ENCODE data around the gene CC2D1B. TPM values are rescaled to one million over a fixed set of nuclear protein-coding genes. Genes with fewer than 3 reads are reported as not detected.
A peak's percentile ranks its signal among the peaks of the same experiment; 100 is the strongest.
"Not testable (repeated sequence)": the region's sequence is repeated elsewhere in the genome, so short reads cannot be mapped to it uniquely, and the experiment has no call there.

The CC2D1B gene
- total RNA-seq, 1 donor from 2014 or later = 55.4 TPM

DNA sequence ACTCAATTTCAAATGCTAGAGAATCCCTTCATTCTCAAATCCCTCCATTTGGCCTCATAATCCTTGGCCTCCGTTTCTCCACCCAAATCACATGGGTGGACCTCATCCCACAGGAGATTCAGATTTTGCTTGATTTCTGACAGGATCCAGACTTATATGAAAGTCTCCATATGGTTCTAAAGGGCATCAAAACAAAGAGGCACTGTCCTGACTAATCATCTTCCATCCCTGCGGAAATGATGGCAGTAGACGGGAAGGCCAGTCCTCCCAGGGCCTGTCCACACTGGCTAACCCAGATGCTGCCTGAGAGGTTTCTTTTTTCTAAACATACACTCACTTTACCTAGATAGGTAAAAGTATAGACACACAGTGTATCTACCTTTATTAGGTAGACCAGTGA lies 19.4 kb upstream of the CC2D1B start:
- H3K36me3 ChIP-seq (ENCODE audit: control insufficient read depth, insufficient read depth, low read length) = peaks cover 3% of the 10 kb centered on the region
- no peak overlapping the region for H3K4me3 ChIP-seq (ENCODE audit: low read depth, low read length)
- no peak for DNase-seq (ENCODE audit: low read depth)
- no peaks in the 10 kb centered on the region for H3K27me3 ChIP-seq (ENCODE audit: control insufficient read depth, insufficient read depth, low read length)
- TF ChIP-seq CTCF (IDR thresholded peaks at IDR 0.05; ENCODE audit: insufficient read depth, low read length, poor library complexity, severe bottlenecking) = no peak

DNA sequence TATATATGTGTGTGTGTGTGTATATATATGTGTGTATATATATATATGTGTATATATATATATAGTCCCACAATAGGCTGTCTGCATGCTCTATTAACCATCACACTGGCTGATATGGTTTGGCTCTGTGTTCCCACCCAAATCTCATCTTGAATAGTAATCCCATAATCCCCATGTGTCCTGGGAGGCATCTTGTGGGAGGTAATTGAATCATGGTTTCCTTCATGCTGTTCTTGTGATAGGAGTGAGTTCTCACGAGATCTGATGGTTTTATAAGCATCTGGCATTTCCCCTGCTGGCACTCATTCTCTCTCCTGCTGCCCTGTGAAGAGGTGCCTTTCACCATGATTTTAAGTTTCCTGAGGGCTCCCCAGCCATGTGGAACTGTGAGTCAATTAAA lies 3.8 kb upstream of the CC2D1B start:
- DNase-seq (ENCODE audit: low read depth); H3K27me3 ChIP-seq (ENCODE audit: control insufficient read depth, insufficient read depth, low read length); H3K36me3 ChIP-seq (ENCODE audit: control insufficient read depth, insufficient read depth, low read length); H3K4me3 ChIP-seq (ENCODE audit: low read depth, low read length): not testable (repeated sequence)

DNA sequence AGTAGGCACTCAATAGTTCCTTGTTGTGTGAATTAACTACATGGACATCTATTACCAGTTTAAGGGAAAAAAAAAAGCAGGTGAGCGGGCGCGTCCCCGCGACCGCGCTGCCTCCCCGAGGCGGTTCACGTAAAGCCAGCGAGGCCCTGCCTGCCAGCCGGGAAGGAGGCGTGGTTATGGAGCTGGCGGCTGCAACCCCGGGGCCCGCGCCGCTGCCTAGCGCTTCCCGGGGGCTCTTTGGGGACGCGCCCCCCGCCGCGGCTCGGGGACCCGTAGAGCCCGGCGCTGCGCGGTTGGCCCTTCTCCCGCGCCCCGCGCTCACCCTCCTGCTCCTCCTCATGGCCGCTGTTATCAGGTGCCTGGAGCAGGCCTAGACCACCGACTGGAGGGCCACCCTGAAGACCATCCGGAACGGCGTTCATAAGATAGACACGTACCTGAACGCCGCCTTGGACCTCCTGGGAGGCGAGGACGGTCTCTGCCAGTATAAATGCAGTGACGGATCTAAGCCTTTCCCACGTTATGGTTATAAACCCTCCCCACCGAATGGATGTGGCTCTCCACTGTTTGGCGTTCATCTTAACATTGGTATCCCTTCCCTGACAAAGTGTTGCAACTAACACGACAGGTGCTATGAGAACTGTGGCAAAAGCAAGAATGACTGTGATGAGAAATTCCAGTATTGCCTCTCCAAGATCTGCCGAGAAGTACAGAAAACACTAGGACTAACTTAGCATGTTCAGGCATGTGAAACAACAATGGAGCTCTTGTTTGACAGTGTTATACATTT lies 2.6 kb upstream of the CC2D1B start:
- Histone ChIP-seq H3K27me3 (ENCODE audit: control insufficient read depth, insufficient read depth, low read length) (no peaks in the 10 kb centered on the region), H3K36me3 (ENCODE audit: control insufficient read depth, insufficient read depth, low read length) (no peaks in the 10 kb centered on the region), H3K4me3 (ENCODE audit: low read depth, low read length) (peak overlapping the region; percentile 50)
- TF ChIP-seq CTCF (IDR thresholded peaks at IDR 0.05; ENCODE audit: insufficient read depth, low read length, poor library complexity, severe bottlenecking) = peak; percentile 28
- DNase-seq (ENCODE audit: low read depth) = peak; percentile 16

DNA sequence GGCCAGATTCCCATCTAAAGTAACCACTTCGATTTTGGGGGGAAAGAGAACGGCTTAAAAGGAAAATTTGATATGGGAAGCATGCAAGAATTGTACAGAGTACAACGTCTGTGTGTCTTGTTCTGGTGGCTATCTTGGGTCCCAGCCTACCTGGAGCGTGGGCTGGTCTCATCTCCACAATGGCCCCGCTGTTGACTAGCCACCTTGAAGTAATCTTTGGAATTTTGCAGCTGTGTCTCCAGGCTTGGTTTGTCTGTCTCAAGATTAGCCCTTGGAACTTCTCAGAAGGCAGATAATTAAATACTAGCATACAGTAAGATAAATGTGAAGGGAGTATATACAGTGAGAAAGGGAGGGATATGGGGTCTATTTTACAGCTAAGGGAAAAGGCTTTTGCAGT lies 1.3 kb upstream of the CC2D1B start:
- no peaks in the 10 kb centered on the region for H3K27me3 ChIP-seq (ENCODE audit: control insufficient read depth, insufficient read depth, low read length)
- TF ChIP-seq CTCF (IDR thresholded peaks at IDR 0.05; ENCODE audit: insufficient read depth, low read length, poor library complexity, severe bottlenecking) = no peak
- DNase-seq (ENCODE audit: low read depth) = no peak
- no peak overlapping the region for H3K4me3 ChIP-seq (ENCODE audit: low read depth, low read length)
- H3K36me3 ChIP-seq (ENCODE audit: control insufficient read depth, insufficient read depth, low read length) = peaks cover 3% of the 10 kb centered on the region

GRCh38 chr1:52366517-52366827 lies 467 bp upstream of the CC2D1B start:
- Histone ChIP-seq H3K36me3 (ENCODE audit: control insufficient read depth, insufficient read depth, low read length) (peaks cover 4% of the 10 kb centered on the region), H3K27me3 (ENCODE audit: control insufficient read depth, insufficient read depth, low read length) (no peaks in the 10 kb centered on the region), H3K4me3 (ENCODE audit: low read depth, low read length) (peak overlapping the region; percentile 91)
- DNase-seq (ENCODE audit: low read depth) = no peak
- no peak for TF ChIP-seq CTCF (IDR thresholded peaks at IDR 0.05; ENCODE audit: insufficient read depth, low read length, poor library complexity, severe bottlenecking)

DNA sequence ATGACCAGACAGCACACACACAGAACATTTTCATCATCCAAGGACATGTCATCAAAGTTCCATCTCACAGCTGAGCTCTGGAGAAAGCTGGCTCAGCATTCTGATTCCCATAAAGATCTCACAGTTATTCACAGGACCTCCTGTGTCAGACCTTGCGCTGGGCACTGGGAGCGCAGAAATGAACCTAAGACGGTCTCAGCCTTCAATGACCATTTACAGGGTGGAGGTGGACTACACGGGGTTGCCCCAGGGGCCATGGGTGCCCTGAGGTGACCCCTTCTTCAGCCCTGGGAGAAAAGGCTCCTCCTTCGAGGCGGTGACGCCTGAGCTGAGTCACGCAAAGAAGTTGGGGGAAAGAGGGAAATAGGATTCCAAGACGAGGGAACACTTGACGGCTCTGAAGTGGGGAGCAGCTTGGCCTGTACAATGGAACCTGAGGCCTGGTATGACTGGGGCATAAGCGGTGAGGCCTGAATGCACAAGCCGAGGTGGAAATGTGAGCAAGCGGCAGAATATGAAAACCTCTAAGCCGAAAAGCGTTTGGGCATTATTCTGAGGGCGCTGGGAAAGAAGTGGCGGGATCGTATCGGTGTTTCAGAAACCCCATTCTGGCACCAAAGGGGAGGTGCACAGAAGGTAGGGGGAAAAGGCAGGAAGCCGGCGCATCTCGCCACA lies 797 bp downstream of the CC2D1B start:
- Histone ChIP-seq H3K36me3 (ENCODE audit: control insufficient read depth, insufficient read depth, low read length) (peaks cover 4% of the 10 kb centered on the region), H3K27me3 (ENCODE audit: control insufficient read depth, insufficient read depth, low read length) (no peaks in the 10 kb centered on the region), H3K4me3 (ENCODE audit: low read depth, low read length) (peak overlapping the region; percentile 91)
- peak; percentile 4 for DNase-seq (ENCODE audit: low read depth)
- TF ChIP-seq CTCF (IDR thresholded peaks at IDR 0.05; ENCODE audit: insufficient read depth, low read length, poor library complexity, severe bottlenecking) = no peak

All from kidney epithelial cell (primary cell).